Stimulated activated CD8-positive, alpha-beta memory T cell treated with anti-CD3 and anti-CD28 coated beads, Interleukin-7, amount 100 ng/mL, for 24 hours (primary cell): ENCODE results near the gene ETFBKMT.

Experiments
- DNase-seq: peaks from one replicate; pipeline ENCODE4 v3.0.0-alpha.2; 2020; ENCODE audit warnings: low read depth

Gene ETFBKMT

GRCh38 chr12:31722580-31722979 lies 63.1 kb downstream of the ETFBKMT start:
- DNase-seq, result no peak
